GM19463 (cell line): ENCODE results near the gene RASSF8.

Experiments
- ATAC-seq: cut with Tn5 transposase; IDR thresholded peaks from one replicate; pipeline ENCODE4 v1.9.1; 2021; ENCODE audit warnings: mild to moderate bottlenecking, moderate library complexity; ENCODE audit not compliant: unreplicated experiment

RASSF8 gene

DNA sequence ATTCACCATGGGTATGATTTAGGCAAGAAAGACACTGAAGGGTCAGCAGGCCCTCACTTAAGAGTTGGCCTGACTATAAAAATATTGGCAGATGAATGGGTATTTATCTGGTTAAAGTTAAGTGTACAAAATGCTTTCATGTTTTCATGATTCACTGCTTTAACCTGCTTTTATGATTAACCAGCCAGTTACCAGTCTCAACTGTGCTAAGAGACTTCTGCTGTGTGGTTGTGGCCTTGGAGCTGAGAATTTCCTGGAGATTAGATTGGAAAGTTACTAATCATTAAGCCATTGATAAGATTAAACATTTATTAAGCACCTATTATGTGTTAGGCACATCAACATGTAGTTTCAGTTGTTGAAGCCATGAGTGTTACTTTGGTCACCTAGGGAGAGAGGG lies 68.9 kb downstream of the RASSF8 start:
- no peak for ATAC-seq

DNA sequence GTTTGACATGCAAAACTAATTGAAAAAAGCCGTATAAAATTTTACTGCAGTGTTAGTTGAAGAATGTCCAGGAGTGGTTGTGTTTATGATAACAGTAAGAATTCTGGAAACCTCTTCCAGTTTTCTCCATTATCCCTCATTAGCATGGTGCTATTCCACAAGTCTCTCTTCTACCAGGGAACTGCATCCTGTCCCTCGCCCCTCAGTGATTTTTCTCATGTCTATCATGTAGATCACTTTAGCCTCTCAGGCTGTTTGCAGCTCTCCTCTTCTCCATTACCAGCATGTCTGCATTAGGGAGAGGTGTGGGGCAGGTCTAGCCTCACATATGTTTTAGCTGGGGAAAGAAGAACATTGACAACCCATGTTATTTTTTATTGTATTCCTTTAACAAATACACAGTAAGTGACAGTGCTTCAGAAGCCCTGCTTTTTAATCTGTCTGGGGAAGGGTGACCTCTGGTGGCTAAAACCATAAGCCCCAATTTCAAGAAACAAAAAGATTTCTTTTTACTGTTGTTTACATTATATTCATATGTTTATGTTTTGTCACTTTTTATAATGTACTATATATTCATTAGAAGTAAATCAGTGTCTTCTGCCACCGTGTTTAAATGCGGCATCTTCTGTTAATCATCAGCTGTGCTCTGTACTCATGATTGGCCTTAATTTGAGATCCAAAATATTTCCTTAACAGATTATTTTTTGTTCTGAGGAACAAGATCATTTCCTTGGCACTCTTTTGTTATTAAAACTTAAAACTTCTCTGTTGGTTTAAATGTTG lies 70.7 kb downstream of the RASSF8 start:
- no peak for ATAC-seq

DNA sequence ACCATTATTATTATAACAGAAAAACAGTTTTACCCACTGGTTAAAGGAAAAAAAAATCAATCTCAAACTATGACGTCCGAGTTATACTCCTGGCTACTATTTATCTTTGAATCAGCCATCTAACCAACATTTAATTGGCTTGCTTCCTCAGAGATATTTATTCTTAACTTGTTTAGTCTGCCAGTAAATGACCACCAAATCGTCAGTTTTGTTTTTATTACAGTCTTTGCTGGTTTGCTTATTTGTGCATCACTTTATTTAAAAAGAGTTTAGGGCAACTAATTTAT lies 71.2 kb downstream of the RASSF8 start:
- no peak for ATAC-seq

DNA sequence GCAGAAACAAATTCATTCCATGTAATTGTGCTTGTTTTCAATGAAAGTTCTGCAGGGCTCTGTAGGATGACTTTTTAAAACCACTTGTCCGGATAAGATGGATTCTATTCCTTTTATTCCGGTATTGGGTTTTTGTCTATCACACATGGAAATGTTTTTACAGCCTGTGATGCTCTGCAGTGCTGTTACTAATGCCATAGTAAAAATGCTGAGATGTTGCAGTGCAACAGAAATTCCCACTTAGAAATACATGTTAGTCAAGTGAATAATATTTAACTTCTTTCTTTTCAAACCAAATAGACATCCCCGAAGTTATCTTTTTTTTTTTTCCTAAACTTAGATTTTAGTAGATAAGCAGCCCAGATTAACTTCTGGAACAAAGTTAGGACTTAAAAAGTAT lies 71.9 kb downstream of the RASSF8 start:
- no peak for ATAC-seq

DNA sequence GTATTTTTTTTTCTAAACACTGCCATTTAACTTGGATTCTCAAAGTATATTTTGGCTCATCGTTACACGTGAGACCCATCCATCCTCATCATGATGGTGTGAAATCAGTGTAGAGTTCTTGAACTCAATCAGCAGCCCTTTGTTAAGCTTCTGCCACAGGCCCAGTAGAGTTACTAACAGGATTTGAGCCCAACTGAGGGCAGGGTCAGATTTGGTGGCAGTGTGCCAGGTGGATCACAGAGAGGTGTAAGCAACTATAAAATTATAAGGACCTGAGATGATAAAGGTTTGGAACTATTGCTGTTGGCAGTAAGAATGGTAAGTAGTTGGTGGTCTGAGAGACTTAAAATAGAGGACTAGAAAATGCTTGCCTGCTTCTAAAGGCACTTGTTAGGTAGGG lies 72.8 kb downstream of the RASSF8 start:
- no peak for ATAC-seq

DNA sequence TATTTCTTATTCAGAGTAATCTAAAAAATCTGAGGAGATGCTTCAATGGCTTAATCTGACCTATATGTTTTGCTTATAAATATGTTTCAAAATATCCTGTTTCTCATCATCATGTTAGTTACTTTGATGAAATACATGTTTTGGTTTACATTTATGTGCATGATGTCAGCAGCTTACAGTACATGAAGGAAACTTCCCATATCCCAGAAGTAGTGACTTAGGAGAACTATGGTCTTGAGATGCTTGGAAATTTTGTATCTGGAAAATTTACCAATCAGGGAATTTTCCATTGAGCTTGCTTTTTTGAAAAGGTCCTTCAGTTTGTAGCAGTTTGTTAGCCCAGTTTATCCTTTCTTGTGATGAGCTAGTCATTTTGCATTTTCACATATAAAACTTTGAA lies 73.3 kb downstream of the RASSF8 start:
- no peak for ATAC-seq

DNA sequence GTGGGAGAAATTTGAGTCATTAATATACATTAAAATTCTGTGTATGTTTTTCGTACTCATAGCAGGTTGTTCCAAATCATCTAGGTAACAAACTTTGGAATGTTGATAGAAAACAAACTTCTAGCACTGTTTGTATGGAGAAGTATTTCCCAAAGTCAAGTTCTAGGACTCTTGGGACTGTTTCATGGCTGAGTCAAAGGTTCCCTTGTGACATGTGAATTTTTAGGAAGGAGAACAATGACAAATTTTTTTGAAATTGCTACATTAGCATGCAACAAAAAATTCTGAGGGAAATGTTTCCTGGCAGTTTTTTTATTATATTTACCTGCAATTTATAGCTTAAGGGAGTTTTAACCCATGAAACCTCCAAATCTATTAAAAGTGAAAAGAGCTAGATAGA lies 73.8 kb downstream of the RASSF8 start:
- ATAC-seq: no peak

DNA sequence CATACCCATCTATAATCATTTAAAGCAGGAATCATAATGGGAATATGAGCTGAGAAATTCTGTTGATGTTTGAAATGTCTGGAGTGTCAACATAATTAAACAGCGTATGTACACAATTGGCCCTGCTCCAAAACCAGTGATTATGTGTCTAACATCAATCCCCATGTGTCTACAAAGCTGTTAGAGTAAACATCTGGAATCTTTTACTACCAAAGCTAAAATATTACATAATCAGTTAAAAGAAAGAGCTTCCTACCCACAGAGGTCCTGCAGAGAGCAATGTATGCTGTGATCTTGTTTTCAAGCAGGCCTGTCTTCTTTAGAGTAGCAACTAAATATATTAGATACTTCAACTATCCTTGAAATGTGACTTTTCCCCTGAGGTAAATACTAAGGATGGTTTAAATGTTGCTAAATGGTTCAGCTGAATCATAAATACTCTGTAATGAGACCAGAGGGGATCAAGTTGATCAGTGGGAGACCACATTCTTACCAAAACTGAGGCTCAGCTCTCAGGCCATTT lies 74.3 kb downstream of the RASSF8 start:
- no peak for ATAC-seq

DNA sequence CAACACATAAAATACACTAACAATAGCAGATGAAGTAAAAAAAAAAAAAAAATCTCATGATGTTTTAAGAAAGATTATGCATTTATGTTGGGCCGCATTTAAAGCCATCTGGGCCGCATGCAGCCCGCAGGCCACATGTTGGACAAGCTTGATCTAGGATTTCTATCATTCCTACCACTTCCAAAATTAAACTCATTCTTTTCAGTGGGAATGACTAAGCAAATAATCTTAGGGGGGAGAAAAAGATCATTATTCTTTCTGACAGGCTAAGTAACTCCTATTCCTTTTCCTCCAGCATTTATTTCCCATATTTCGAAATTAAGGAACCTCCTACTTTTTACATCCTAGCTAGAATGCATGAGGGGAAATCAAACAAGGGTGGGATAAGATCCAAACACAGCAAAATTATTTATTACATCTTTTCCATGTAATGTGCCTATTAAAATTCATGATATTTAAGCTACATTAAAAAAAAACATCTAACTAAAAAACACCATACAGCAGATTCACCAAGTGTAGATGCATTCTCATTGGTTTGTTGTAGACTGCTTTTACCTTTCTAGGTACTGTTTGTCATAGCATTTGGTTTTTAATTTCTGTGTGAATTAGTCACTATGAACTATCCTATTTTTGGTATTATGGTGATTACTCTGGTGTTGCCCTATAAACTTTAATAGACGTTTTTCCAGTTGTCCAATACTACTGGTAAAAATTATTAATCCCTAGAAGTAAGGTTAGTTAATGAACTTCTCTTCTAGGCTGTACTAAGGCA lies 76.1 kb downstream of the RASSF8 start:
- no peak for ATAC-seq

DNA sequence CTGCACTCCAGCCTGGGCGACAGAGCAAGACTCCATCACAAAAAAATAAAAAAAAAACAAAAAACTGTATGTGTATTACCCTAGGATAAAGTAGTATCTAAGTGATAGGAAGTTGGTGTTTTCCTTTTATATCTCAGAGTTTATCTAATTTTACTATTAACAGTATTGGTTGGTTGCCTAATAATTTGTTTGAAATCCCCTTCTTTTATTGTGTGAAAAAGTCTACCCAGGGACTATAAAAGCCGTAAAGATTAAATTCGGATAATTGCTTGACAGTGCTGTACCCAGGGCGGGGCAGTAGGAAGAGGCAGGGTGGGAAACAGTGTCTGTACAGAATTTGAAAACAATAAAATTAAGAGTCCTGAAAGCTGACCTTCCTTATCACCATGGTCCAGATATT lies 78.4 kb downstream of the RASSF8 start:
- no peak for ATAC-seq

DNA sequence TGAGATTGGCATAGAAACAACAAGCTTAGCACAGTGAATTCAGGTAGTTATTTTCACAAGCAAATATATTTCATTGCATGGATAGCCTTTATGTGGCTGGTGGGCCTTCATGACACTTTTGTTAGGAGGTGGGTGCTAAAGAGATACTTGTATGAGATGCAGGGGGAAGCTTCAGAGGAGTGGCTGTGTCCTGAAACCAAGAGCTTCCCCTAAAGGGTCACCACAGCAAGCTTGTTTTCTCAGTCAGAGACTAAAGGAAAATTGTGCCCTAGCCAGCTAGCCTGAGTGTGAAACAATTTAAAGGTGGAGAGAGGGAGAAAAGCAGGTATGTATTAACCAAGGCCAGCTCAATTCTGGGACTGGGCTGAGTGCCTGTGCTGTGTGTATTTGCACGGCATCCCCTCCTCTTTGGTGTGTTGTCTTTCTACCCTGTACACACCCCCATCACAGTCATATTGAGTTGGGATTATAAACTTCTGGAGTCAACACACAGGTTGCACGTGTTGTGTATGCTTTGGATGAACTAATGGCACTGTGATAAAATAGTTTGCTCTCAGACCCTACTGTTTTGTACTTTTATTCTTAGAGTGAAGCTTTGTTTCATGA lies 79.2 kb downstream of the RASSF8 start:
- no peak for ATAC-seq

DNA sequence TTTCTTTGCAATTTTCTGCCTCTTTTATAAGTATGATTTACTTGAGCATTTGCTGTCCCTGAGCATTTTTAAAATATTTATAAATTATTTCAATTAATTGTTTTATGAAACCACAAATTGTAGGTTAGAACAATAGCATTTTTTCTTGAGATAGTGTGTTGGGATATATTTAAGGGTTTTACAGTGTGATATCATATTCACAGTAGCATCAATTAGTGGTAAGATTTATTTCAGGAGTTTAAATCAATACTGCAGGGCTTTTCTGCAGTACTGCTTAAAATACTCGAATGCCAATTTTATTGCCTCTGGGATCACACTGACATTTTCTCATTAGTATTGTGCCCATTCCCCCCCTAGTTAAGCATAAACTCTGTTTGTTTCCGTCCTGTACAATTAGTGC lies 84.2 kb downstream of the RASSF8 start:
- ATAC-seq: no peak

DNA sequence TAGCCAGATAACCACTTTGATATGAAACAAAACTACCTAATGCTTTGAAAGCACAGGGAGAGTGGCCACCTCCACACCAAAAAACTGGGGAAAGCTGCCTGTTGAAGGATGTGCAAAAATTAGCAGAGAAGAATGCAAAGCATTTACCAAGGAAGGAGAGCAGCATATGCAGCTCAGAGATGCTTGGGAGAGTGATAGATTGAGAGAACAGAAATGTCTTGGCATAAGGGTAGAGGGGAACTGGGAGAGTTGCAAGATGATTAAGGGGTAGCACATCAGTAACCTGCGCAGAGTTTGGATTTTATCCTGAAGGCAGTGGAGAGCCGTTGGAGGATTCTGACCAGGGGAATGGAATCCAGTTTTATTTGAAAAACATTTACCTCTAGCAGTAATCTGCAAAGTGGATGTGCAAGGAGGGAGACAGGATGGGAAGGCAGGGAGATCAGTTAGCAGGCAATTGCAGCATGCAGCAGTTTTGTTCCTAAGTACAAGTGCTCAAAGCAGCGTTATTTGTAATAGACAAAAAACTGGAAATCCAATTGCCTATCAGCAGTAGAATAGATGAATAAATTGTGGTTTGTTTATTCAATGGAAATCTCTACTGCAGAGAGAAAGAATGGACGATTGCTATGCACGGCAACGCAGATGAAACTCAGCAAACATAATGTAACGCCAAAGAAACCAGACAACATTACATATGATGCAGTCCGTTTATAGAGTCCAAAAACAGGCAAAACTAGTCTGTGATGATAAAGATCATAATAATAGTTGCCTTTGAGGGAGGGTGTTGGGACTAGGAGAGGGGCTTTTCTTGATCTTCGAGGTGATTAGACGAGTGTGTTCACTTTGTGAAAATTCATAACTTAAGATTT lies 84.9 kb downstream of the RASSF8 start:
- no peak for ATAC-seq

DNA sequence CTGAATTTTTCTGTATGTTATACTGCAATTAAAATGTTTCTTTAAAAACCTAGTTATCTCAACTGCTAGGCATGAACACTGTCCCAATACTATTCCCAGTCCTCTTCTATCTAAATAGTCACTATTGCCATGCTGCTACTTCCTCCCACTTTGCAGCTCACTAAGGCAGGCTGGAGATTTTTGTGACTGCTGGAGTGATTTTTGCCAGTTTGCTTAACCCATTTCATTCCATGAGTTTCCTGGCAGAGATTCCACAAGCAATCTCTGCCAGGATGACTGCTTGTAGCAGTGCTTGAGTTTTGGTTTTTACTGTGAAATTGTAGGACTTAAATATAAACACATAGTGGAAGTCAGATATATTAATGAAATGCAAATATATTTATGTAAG lies 85.5 kb downstream of the RASSF8 start:
- ATAC-seq: no peak

DNA sequence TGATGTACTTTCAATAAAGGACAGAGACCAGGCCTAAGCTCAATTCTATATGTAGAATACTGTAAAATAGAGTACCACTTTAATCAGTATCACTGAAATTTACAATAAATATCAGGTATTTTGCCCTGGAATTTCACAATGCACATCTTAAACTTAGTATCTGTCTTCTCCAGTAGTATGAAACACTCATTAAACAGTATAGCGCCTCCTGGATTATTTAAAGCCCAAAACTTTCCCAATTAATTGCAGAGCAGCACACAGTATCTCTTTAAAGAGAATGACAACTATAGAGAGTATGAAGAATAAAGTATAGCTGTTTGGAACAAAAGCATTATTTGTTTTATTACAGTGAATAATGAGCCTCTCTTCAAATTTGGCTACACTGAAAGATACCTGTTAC lies 86.1 kb downstream of the RASSF8 start:
- no peak for ATAC-seq

DNA sequence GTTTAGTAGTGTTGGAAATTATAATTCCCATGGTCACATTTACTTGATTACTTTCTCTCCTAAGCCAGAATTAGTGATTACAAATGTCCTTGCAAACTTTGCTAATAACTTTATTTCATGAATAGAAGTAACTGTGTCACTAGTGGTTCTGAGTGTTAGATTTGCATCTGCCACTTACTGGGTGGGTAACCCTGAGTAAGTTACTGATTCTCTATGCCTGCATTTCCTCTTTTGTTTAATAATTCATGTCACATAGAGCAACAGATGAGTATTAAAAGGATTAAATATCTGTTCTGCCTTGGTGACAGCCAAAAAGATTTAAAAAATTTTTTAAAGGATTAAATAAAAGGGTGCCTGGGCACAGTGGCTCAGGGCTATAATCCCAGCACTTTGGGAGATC lies 87.7 kb downstream of the RASSF8 start:
- ATAC-seq: no peak

DNA sequence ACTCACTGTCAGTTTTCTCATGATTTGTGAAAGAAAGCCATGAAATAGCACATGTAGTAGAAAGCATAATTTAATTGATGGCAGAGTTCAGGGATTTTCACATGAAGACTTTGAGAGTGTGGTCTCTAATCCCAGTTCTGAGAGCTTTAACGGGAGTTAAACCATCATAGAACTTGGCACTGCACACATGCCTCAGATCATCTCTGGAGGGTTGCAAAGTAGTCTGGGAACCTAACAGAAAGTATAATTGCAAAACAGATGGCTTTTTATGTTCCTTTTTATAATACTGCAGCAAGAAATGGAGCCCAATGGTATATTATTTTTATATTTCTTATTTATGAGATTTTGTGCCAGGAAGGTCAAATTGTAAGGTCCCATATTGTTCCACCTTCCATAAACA lies 88.4 kb downstream of the RASSF8 start:
- no peak for ATAC-seq

DNA sequence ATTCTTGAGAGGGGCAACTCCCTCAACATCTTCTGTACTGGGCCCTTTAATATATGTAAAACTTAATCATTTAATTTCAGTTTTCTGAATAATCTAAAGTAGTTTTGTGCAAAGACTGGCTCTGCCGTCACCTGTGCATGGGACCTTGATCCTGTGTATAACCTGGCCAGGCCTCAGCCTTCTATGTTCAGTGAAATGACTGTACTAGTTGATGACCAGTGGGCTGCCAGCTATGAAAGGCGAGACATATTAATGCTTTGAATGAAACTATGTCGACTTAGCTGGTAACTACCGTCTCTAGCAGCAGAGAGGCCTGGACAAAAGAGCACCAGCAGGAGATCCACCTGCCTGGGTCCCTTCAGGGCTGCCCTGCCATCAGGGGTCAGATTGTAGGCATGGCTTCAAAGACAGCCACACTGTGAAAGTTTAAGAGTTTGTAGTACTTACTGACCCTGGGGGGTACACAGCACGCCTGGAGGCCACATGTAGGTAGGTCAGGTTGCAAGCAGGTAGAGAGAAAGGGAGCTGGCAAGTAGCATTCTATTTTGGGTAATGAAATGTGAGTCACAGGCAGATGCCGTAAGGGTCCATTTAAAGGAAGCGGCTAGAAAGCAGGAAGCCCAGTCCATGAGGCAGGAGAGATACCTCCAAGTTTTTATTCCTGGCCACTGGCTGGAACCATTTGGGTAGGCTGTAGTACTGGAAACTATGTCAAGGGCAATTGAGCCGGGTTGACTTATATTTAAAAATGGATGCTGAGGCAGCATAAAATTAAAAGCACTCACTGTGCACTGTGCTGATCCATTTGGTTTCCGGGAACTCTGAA lies 89.1 kb downstream of the RASSF8 start:
- ATAC-seq: no peak

DNA sequence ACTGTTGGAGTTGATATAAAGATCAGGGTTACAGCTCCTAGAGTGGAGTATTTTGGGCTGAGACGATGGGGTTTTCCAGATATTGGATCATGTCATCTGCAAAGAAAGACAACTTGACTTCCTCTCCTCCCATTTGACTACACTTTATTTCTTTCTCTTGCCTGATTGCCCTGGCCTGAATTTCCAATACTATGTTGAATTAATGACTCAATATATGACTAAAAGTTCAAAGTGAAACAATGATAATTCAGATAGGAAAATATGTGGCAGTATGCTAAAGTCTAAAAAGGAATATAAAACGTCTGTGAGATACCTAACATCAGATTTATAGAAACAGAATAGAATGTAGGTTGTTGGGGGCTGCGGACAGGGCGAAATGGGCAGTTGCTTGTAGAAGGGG lies 94.2 kb downstream of the RASSF8 start:
- ATAC-seq: no peak

DNA sequence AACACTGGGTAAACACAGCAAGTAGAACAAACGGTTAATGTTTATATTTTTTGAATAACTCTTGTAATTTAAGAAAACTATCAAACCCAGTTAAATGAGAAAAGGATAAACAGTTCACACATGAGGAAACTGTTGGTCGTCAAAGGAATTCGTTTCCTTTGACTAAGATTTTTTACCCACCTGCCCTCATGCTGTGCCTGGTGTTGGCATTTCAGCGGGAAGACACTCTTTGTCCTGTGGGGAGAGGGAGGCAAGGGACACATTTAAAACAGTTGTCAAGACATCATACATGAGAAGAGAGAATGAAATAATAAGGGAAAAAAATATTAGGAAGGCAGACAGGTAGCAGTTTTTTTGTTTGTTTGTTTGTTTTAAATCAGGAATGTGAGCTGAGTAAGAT lies 95.9 kb downstream of the RASSF8 start:
- ATAC-seq: no peak
